H1 (cell line): ENCODE data around the gene NSF. TPM values are rescaled to one million over a fixed set of nuclear protein-coding genes. Genes with fewer than 3 reads are reported as not detected.
A peak's percentile ranks its signal among the peaks of the same experiment; 100 is the strongest.

ENCODE experiments used
- CTCF ChIA-PET: fragments of 300-600 bp; sonication (Branson Sonifier 250); formaldehyde crosslinking; loops from one replicate; lab custom pipeline; 2021; ENCODE audit not compliant: partially characterized antibody; lab: Charles Lee
- POLR2A ChIA-PET: fragments of 300-600 bp; sonication (Branson Sonifier 250); formaldehyde crosslinking; loops from one replicate; lab custom pipeline; 2021; ENCODE audit warnings: inconsistent platforms; ENCODE audit not compliant: partially characterized antibody; lab: Charles Lee
- DNase-seq, 2 experiments: peaks; one replicate each; pipeline versions ENCODE4 v3.0.0 to v3.0.0-alpha.2; 2010 to 2022; ENCODE audit warnings: low spot score in 2 of 2, low read depth in 1 of 2, mixed read lengths in 1 of 2
- FAIRE-seq: peaks from 2 replicates; lab custom pipeline; 2011; peaks lifted over from hg19 to GRCh38; lab: Jason Lieb, UNC
- H2AFZ ChIP-seq: 2 replicates; pipeline ENCODE4 v1.8.1; 2012; ENCODE audit warnings: low read length, inconsistent platforms
- H2AK5ac ChIP-seq: 2 replicates; pipeline ENCODE4 v1.6.1; 2013; ENCODE audit warnings: low read depth, low read length
- H2BK120ac ChIP-seq: replicated peaks from 2 replicates; pipeline ENCODE3; 2013; ENCODE audit warnings: low read depth, low read length, inconsistent platforms
- H2BK12ac ChIP-seq: 2 replicates; pipeline ENCODE4 v1.6.1; 2013; ENCODE audit warnings: low read depth, low read length
- H2BK15ac ChIP-seq: 2 replicates; pipeline ENCODE4 v1.6.1; 2013; ENCODE audit warnings: low read length
- H2BK20ac ChIP-seq: 2 replicates; pipeline ENCODE4 v1.6.1; 2013; ENCODE audit warnings: low read length
- H2BK5ac ChIP-seq: 2 replicates; pipeline ENCODE4 v1.6.1; 2013; ENCODE audit warnings: low read depth, low read length
- H3K14ac ChIP-seq: 2 replicates; pipeline ENCODE4 v1.6.1; 2013; ENCODE audit warnings: inconsistent platforms; ENCODE audit not compliant: insufficient read length
- H3K18ac ChIP-seq: 2 replicates; pipeline ENCODE4 v1.6.1; 2013; ENCODE audit warnings: low read length; ENCODE audit errors: extremely low read depth
- H3K23ac ChIP-seq: 2 replicates; pipeline ENCODE4 v1.6.1; 2013; ENCODE audit warnings: inconsistent platforms; ENCODE audit not compliant: insufficient read length
- H3K23me2 ChIP-seq: 2 replicates; pipeline ENCODE4 v1.6.1; 2013; ENCODE audit warnings: low read depth, low read length
- H3K27ac ChIP-seq: 2 replicates; pipeline ENCODE4 v1.6.1; 2011; ENCODE audit warnings: low read depth, low read length, inconsistent platforms
- H3K27me3 ChIP-seq, 4 experiments: replicated peaks in 1 of 4; 1 replicate in 1 of 4; 2 replicates in 3 of 4; pipeline versions ENCODE4 v1.6.1 to v1.8.1; 2011 to 2013; ENCODE audit warnings: low read length in 3 of 4, mild to moderate bottlenecking in 3 of 4, inconsistent platforms in 2 of 4, mixed read lengths in 2 of 4, moderate library complexity in 1 of 4; ENCODE audit not compliant: control insufficient read depth in 3 of 4, insufficient read depth in 3 of 4; ENCODE audit errors: extremely low read depth in 1 of 4
- H3K36me3 ChIP-seq, 4 experiments: 2 replicates each; pipeline versions ENCODE4 v1.6.1 to v1.8.1; 2011 to 2013; ENCODE audit warnings: mild to moderate bottlenecking in 4 of 4, low read length in 3 of 4, moderate library complexity in 2 of 4, control low read depth in 1 of 4, inconsistent platforms in 1 of 4; ENCODE audit not compliant: insufficient read depth in 4 of 4, control insufficient read depth in 2 of 4
- H3K4ac ChIP-seq: replicated peaks from 2 replicates; pipeline ENCODE3; 2013; ENCODE audit warnings: low read length, low read depth, mixed read lengths, inconsistent platforms; ENCODE audit not compliant: insufficient read length
- H3K4me1 ChIP-seq, 4 experiments: replicated peaks in 1 of 4; 1 replicate in 1 of 4; 2 replicates in 3 of 4; pipeline versions ENCODE4 v1.6.1 to v1.8.1; 2011 to 2013; ENCODE audit warnings: low read length in 3 of 4, inconsistent platforms in 2 of 4, mixed read lengths in 1 of 4; ENCODE audit not compliant: insufficient read depth in 4 of 4, control insufficient read depth in 3 of 4
- H3K4me2 ChIP-seq, 2 experiments: 2 replicates each; pipeline versions ENCODE4 v1.6.1 to v1.8.1; 2011 to 2013; ENCODE audit warnings: low read depth in 2 of 2, low read length in 2 of 2, control low read depth in 1 of 2, inconsistent platforms in 1 of 2, mild to moderate bottlenecking in 1 of 2; ENCODE audit not compliant: insufficient read depth in 1 of 2
- H3K4me3 ChIP-seq, 4 experiments: fragments of 200-600, 300-600 bp in 1 of 4; sonication (generic), shearing (Covaris generic), sonication (Bioruptor Twin) in 1 of 4; 2 replicates each; pipeline versions ENCODE4 v1.5.1 to v1.8.1; 2011 to 2016; ENCODE audit warnings: low read length in 4 of 4, low read depth in 3 of 4, control low read depth in 2 of 4, inconsistent platforms in 2 of 4, mild to moderate bottlenecking in 2 of 4, mixed read lengths in 1 of 4, moderate library complexity in 1 of 4; ENCODE audit not compliant: insufficient read depth in 2 of 4; ENCODE audit errors: extremely low read depth in 1 of 4
- H3K56ac ChIP-seq: replicated peaks from 2 replicates; pipeline ENCODE3; 2013; ENCODE audit warnings: low read depth, mild to moderate bottlenecking, mixed read lengths, low read length, inconsistent platforms; ENCODE audit not compliant: insufficient read length
- H3K79me1 ChIP-seq: 2 replicates; pipeline ENCODE4 v1.6.1; 2013; ENCODE audit warnings: low read depth, low read length, control low read depth
- H3K79me2 ChIP-seq, 2 experiments: 2 replicates each; pipeline versions ENCODE4 v1.6.1 to v1.8.1; 2012 to 2013; ENCODE audit warnings: low read length in 2 of 2, mild to moderate bottlenecking in 2 of 2, inconsistent platforms in 1 of 2; ENCODE audit not compliant: insufficient read depth in 2 of 2, control insufficient read depth in 1 of 2
- H3K9ac ChIP-seq, 4 experiments: replicated peaks in 1 of 4; 1 replicate in 1 of 4; 2 replicates in 3 of 4; pipeline versions ENCODE4 v1.6.1 to v1.8.1; 2011 to 2013; ENCODE audit warnings: low read depth in 3 of 4, low read length in 3 of 4, control low read depth in 2 of 4, mild to moderate bottlenecking in 2 of 4, moderate library complexity in 2 of 4, inconsistent platforms in 1 of 4; ENCODE audit errors: extremely low read depth in 1 of 4
- H3K9me3 ChIP-seq, 2 experiments: 2 replicates each; pipeline versions ENCODE4 v1.6.1 to v1.8.1; 2012 to 2013; ENCODE audit warnings: mild to moderate bottlenecking in 2 of 2, moderate library complexity in 2 of 2, control low read depth in 1 of 2, inconsistent platforms in 1 of 2, low read depth in 1 of 2, low read length in 1 of 2, mixed read lengths in 1 of 2; ENCODE audit not compliant: insufficient read depth in 2 of 2
- H4K20me1 ChIP-seq, 2 experiments: replicated peaks in 1 of 2; 2 replicates each; pipeline versions ENCODE3 to v1.8.1; 2011 to 2013; ENCODE audit warnings: inconsistent platforms in 2 of 2, low read length in 2 of 2, mild to moderate bottlenecking in 1 of 2; ENCODE audit not compliant: insufficient read depth in 2 of 2, control insufficient read depth in 1 of 2
- H4K5ac ChIP-seq: 2 replicates; pipeline ENCODE4 v1.6.1; 2013; ENCODE audit warnings: low read length, low read depth, mixed read lengths, inconsistent platforms; ENCODE audit not compliant: insufficient read length
- H4K8ac ChIP-seq: 2 replicates; pipeline ENCODE4 v1.8.0; 2013; ENCODE audit warnings: mild to moderate bottlenecking, moderate library complexity, low read length, inconsistent platforms; ENCODE audit not compliant: insufficient read depth; ENCODE audit errors: extremely low read depth
- H4K91ac ChIP-seq: replicated peaks from 2 replicates; pipeline ENCODE3; 2013; ENCODE audit warnings: low read length, mixed read lengths, inconsistent platforms; ENCODE audit not compliant: insufficient read length
- CBX8 ChIP-seq: fragments of 300-800, 300-1000 bp; sonication (generic); IDR thresholded peaks from 2 replicates; pipeline ENCODE4 v1.7.1; 2016; ENCODE audit warnings: low read depth, low read length, borderline replicate concordance
- CHD1 ChIP-seq: IDR thresholded peaks from 2 replicates; pipeline ENCODE4 v1.6.1; 2012; ENCODE audit warnings: low read depth, low read length, improper control_type of control experiment
- HDAC2 ChIP-seq, 2 experiments: fragments of 300-600 bp in 1 of 2; sonication (generic) in 1 of 2; IDR thresholded peaks; 2 replicates each; pipeline ENCODE4 v1.6.1; 2011 to 2012; ENCODE audit warnings: low read depth in 2 of 2, low read length in 2 of 2, mild to moderate bottlenecking in 2 of 2, moderate library complexity in 2 of 2, borderline replicate concordance in 1 of 2, inconsistent platforms in 1 of 2
- HDAC6 ChIP-seq: IDR thresholded peaks from one replicate; pipeline ENCODE4 v1.7.1; 2012; ENCODE audit warnings: low read depth, mild to moderate bottlenecking, inconsistent platforms, low read length, moderate library complexity
- MAFK ChIP-seq: IDR thresholded peaks from 2 replicates; pipeline ENCODE4 v1.6.1; 2012; ENCODE audit warnings: low read depth, mild to moderate bottlenecking, improper control_type of control experiment, low read length
- PHF8 ChIP-seq: fragments of 200-600 bp; sonication (generic); conservative IDR thresholded peaks from 2 replicates; pipeline ENCODE4 v1.7.1; 2012; ENCODE audit warnings: low read depth, mild to moderate bottlenecking, inconsistent platforms, low read length, moderate library complexity
- POU5F1 ChIP-seq: IDR thresholded peaks from 2 replicates; pipeline ENCODE4 v1.6.1; 2011; ENCODE audit warnings: low read depth, mild to moderate bottlenecking, low read length, moderate library complexity
- SIN3A ChIP-seq, 2 experiments: IDR thresholded peaks in 1 of 2; conservative IDR thresholded peaks in 1 of 2; 2 replicates each; pipeline ENCODE4 v1.6.1; 2011 to 2012; ENCODE audit warnings: low read length in 2 of 2, improper control_type of control experiment in 1 of 2, low read depth in 1 of 2, mild to moderate bottlenecking in 1 of 2
- TAF7 ChIP-seq: optimal IDR thresholded peaks from 2 replicates; pipeline ENCODE3; 2011; ENCODE audit warnings: low read depth, mild to moderate bottlenecking, inconsistent platforms, low read length, moderate library complexity, borderline replicate concordance
- WGBS, 2 experiments: shearing (Covaris generic) in 1 of 2; methylation state at CpG; one replicate each; pipeline versions ENCODE4 v1.1.6 to v1.1.7; 2013 to 2015; ENCODE audit warnings: low lambda C conversion rate in 2 of 2, mixed read lengths in 2 of 2, inconsistent platforms in 1 of 2, low coverage in 1 of 2, missing lambda C conversion rate in 1 of 2; ENCODE audit not compliant: insufficient replicate concordance in 2 of 2, insufficient coverage in 1 of 2, insufficient read length in 1 of 2; ENCODE audit errors: extremely low coverage in 1 of 2, missing lambda C conversion rate in 1 of 2; 5-methylcytosine and 5-hydroxymethylcytosine counted together
- polyA plus RNA-seq, 7 experiments: library from polyadenylated mRNA; depleted of rRNA in 3 of 7; stranded (reverse) in 5 of 7; unstranded in 2 of 7; fragments of >200 nt in 5 of 7; fragments of 200-250 nt in 2 of 7; gene quantifications; 1 replicate in 5 of 7; 2 replicates in 1 of 7; 4 replicates in 1 of 7; pipeline versions ENCODE4 v1.2.1 to v1.2.3, GENCODE V29; 2011 to 2013; ENCODE audit warnings: missing spikeins in 2 of 7, mixed read lengths in 2 of 7
- total RNA-seq: library from RNA; stranded (reverse); fragmentation: NEBNext Ultra II Directional; extraction: Animal tissue kit (Norgen Biotek cat#: 25700); gene quantifications from 2 replicates; pipeline ENCODE4 v1.2.1, GENCODE V29; 2021

Gene NSF
- total and polyA plus RNA-seq, 2 of the 8 experiments (the other 6 are each of a cell fraction or from before 2014, with no cell fraction given) = 13.0 to 27.7 TPM

DNA sequence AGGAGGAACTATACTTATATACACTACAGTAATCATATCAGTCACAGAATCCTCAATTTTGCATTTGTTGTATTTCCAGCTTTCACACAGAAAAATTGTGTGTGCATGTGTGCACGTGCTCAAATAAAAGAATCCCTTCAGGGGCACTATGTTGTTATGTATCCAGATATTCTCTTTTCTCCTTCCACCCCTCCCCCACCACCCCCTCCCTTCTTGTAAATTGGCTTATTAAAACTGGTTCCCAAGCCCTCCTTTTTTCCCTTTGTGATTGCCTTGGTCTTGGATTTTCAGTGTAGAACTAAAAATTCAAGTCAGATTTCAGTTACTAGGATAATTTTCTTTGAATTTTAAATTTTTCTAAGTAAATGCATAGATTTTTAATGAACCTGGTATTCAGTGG lies 141.7 kb downstream of the NSF start:
- Histone ChIP-seq H3K4me2 (peak overlapping the region; percentile 44 to 66; a peak in 3 of 4 replicates), H3K23ac (no peak overlapping the region), H4K8ac (no peak overlapping the region), H3K56ac (no peak overlapping the region), H3K4me1 (peaks cover 2 to 14% (median 4%) of the 10 kb centered on the region in 4 experiments), H3K79me2 (no peaks in the 10 kb centered on the region), H3K27me3 (no peaks in the 10 kb centered on the region), H2BK12ac (no peak overlapping the region), H3K9ac (no peak overlapping the region), H2BK120ac (no peak overlapping the region), H4K20me1 (no peaks in the 10 kb centered on the region), H3K4ac (no peak overlapping the region), H3K27ac (no peak overlapping the region), H2BK20ac (no peak overlapping the region), H3K4me3 (peak overlapping the region in 1 of 4 experiments; percentile 46; a peak in 2 of 8 replicates), H2BK15ac (no peak overlapping the region), H2AK5ac (no peak overlapping the region), H3K23me2 (no peaks in the 10 kb centered on the region), H2AFZ (no peak overlapping the region), H4K91ac (no peak overlapping the region), H2BK5ac (no peak overlapping the region), H3K79me1 (no peaks in the 10 kb centered on the region), H3K9me3 (no peaks in the 10 kb centered on the region), H4K5ac (no peak overlapping the region), H3K18ac (no peak overlapping the region), H3K36me3 (no peaks in the 10 kb centered on the region), H3K14ac (no peak overlapping the region)
- 50% methylated on average over 1 of the region's 1 CpG; no CpG with 5 or more reads in 1 of the 2 experiments for WGBS, 2 experiments
- TF ChIP-seq CHD1 = no peak
- TF ChIP-seq HDAC2 (IDR thresholded peaks at IDR 0.05; ENCODE audit: borderline replicate concordance in 1 of 2, low read depth in 2 of 2, low read length in 2 of 2) = no peak
- no peak for TF ChIP-seq POU5F1
- no peak for TF ChIP-seq SIN3A (conservative IDR thresholded peaks at IDR 0.05 in 1 of 2, IDR thresholded peaks at IDR 0.05 in 1 of 2; ENCODE audit: low read depth in 1 of 2, low read length in 2 of 2)
- no peak for TF ChIP-seq MAFK
- TF ChIP-seq PHF8 = no peak
- TF ChIP-seq TAF7 = no peak
- TF ChIP-seq CBX8 = no peak
- no peak for TF ChIP-seq HDAC6
- DNase-seq (no peak), FAIRE-seq (no peak)
- ChIA-PET POLR2A (interaction anchor here (1.2 kb wide), 1 partner anchor 14 kb away, joined by 3 read pairs; no protein-coding TSS in a partner anchor), CTCF (interaction anchor here (0.8 to 1.8 kb wide), 2 partner anchors 32 to 52 kb away, joined by 4 to 7 read pairs; no protein-coding TSS in a partner anchor)
